ENCODE results near the gene NKAIN4.

DNA sequence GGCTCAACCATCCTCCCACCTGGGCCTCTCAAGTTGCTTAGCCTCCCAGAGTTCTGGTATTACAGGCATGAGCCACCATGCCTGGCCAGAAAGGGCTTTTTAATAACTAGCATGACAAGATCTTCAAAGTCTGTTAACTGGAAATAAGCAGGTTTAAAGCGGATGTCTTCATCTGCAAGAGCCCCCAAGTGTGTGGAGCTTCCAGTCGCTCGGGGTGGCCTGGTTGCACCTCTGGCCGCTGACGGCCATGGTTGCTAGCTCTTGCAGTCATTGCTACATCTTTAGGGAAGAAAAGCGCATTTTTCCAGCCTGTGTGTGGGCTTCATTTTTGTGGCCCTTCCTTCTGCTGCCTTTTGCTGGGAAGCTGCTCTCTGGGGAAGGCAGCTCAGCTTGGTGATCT is 26.1 kb upstream of the NKAIN4 start:
- TF ChIP-seq POLR2AphosphoS5 (IDR thresholded peaks at IDR 0.05; ENCODE audit: borderline replicate concordance, low read depth, low read length): no peak
- no peak for TF ChIP-seq EZH2 (IDR thresholded peaks at IDR 0.05)
